H1 (cell line): ENCODE measurements around the gene SOWAHD.

Source experiments
- ATF3 ChIP-seq: IDR thresholded peaks from 2 replicates; pipeline ENCODE4 v1.6.1; 2011; ENCODE audit warnings: low read depth, mild to moderate bottlenecking, low read length; ENCODE audit not compliant: insufficient read depth
- CTCF ChIP-seq, 3 experiments: IDR thresholded peaks; 1 replicate in 2 of 3; 2 replicates in 1 of 3; pipeline versions ENCODE4 v1.5.1 to v1.6.1; 2011; ENCODE audit warnings: low read length in 3 of 3, mild to moderate bottlenecking in 3 of 3, inconsistent platforms in 2 of 3, low read depth in 1 of 3, moderate library complexity in 1 of 3; ENCODE audit not compliant: insufficient read depth in 1 of 3; ENCODE audit errors: control extremely low read depth in 1 of 3

GRCh38 chrX:119709630-119710029, 48.8 kb upstream of the SOWAHD start:
- TF ChIP-seq ATF3 (no peak), CTCF (IDR thresholded peaks at IDR 0.05; ENCODE audit: control extremely low read depth in 1 of 3, insufficient read depth in 1 of 3, low read depth in 1 of 3, low read length in 3 of 3) (no peak)
